H9 (cell line): ENCODE data around the gene ACOXL. TPM values are rescaled to one million over a fixed set of nuclear protein-coding genes. Genes with fewer than 3 reads are reported as not detected.

Experiments used
- DNase-seq: peaks from one replicate; pipeline ENCODE4 v3.0.0-alpha.2; 2017
- H2AFZ ChIP-seq: one replicate; pipeline ENCODE4 v1.6.1; 2013; ENCODE audit warnings: mild to moderate bottlenecking, low read length, control low read depth, moderate library complexity
- H2AK5ac ChIP-seq: 2 replicates; pipeline ENCODE4 v1.6.1; 2013; ENCODE audit warnings: low read length, control low read depth, mixed read lengths; ENCODE audit not compliant: insufficient read length
- H2BK120ac ChIP-seq: one replicate; pipeline ENCODE4 v1.6.1; 2013; ENCODE audit warnings: low read depth, mild to moderate bottlenecking, low read length, control low read depth, inconsistent platforms; ENCODE audit not compliant: poor library complexity, severe bottlenecking
- H2BK12ac ChIP-seq: 2 replicates; pipeline ENCODE4 v1.6.1; 2013; ENCODE audit warnings: low read length, control low read depth, mixed read lengths, low read depth; ENCODE audit not compliant: insufficient read length
- H2BK15ac ChIP-seq: 2 replicates; pipeline ENCODE4 v1.6.1; 2013; ENCODE audit warnings: low read depth, low read length, control low read depth
- H2BK20ac ChIP-seq: one replicate; pipeline ENCODE4 v1.6.1; 2013; ENCODE audit warnings: low read depth, mild to moderate bottlenecking, low read length, control low read depth, inconsistent platforms; ENCODE audit not compliant: poor library complexity, severe bottlenecking
- H2BK5ac ChIP-seq: 2 replicates; pipeline ENCODE4 v1.6.1; 2013; ENCODE audit warnings: low read length, control low read depth, mixed read lengths; ENCODE audit not compliant: insufficient read length
- H3K14ac ChIP-seq: 2 replicates; pipeline ENCODE4 v1.6.1; 2013; ENCODE audit warnings: low read length, control low read depth; ENCODE audit not compliant: insufficient read depth
- H3K18ac ChIP-seq: 2 replicates; pipeline ENCODE4 v1.6.1; 2013; ENCODE audit warnings: low read depth, mild to moderate bottlenecking, mixed read lengths, low read length, control low read depth; ENCODE audit not compliant: insufficient read length
- H3K23ac ChIP-seq: 2 replicates; pipeline ENCODE4 v1.6.1; 2013; ENCODE audit warnings: low read length, control low read depth, mixed read lengths, low read depth; ENCODE audit not compliant: insufficient read length
- H3K23me2 ChIP-seq: 2 replicates; pipeline ENCODE4 v1.6.1; 2013; ENCODE audit warnings: low read depth, mild to moderate bottlenecking, mixed read lengths, low read length, control low read depth; ENCODE audit not compliant: insufficient read length, poor library complexity, severe bottlenecking
- H3K27ac ChIP-seq: 2 replicates; pipeline ENCODE4 v1.5.1; 2013; ENCODE audit warnings: low read length, control low read depth, mixed read lengths, low read depth; ENCODE audit not compliant: insufficient read length
- H3K27me3 ChIP-seq: 2 replicates; pipeline ENCODE4 v1.6.1; 2013; ENCODE audit warnings: low read length, control low read depth, inconsistent platforms; ENCODE audit not compliant: insufficient read depth
- H3K4ac ChIP-seq: 2 replicates; pipeline ENCODE4 v1.6.1; 2013; ENCODE audit warnings: low read depth, mild to moderate bottlenecking, control low read depth, inconsistent platforms, low read length, moderate library complexity
- H3K4me1 ChIP-seq: 2 replicates; pipeline ENCODE4 v1.6.1; 2013; ENCODE audit warnings: low read length, control low read depth, inconsistent platforms; ENCODE audit not compliant: insufficient read depth
- H3K4me2 ChIP-seq: 2 replicates; pipeline ENCODE4 v1.6.1; 2013; ENCODE audit warnings: low read length, control low read depth, mixed read lengths; ENCODE audit not compliant: insufficient read length, insufficient read depth
- H3K56ac ChIP-seq: 2 replicates; pipeline ENCODE4 v1.6.1; 2013; ENCODE audit warnings: low read depth, mild to moderate bottlenecking, mixed read lengths, low read length, control low read depth; ENCODE audit not compliant: insufficient read length
- H3K79me1 ChIP-seq: 2 replicates; pipeline ENCODE4 v1.6.1; 2013; ENCODE audit warnings: low read depth, mild to moderate bottlenecking, moderate library complexity, low read length, control low read depth, inconsistent platforms; ENCODE audit not compliant: insufficient read depth, poor library complexity, severe bottlenecking
- H3K79me2 ChIP-seq: 2 replicates; pipeline ENCODE4 v1.6.1; 2013; ENCODE audit warnings: low read length, control low read depth, inconsistent platforms; ENCODE audit not compliant: insufficient read depth
- H3K9ac ChIP-seq: 2 replicates; pipeline ENCODE4 v1.6.1; 2013; ENCODE audit warnings: low read length, control low read depth, mixed read lengths; ENCODE audit not compliant: insufficient read length; ENCODE audit errors: extremely low read depth
- H3K9me3 ChIP-seq: one replicate; pipeline ENCODE4 v1.6.1; 2013; ENCODE audit warnings: low read depth, low read length, inconsistent platforms; ENCODE audit not compliant: control insufficient read depth
- H3T11ph ChIP-seq: one replicate; pipeline ENCODE4 v1.6.1; 2013; ENCODE audit warnings: mild to moderate bottlenecking, low read length, control low read depth, inconsistent platforms
- H4K20me1 ChIP-seq: one replicate; pipeline ENCODE4 v1.6.1; 2013; ENCODE audit not compliant: control insufficient read depth, insufficient read length, insufficient read depth
- H4K5ac ChIP-seq: 2 replicates; pipeline ENCODE4 v1.6.1; 2013; ENCODE audit warnings: low read depth, mild to moderate bottlenecking, mixed read lengths, low read length, control low read depth; ENCODE audit not compliant: insufficient read length
- H4K8ac ChIP-seq: replicated peaks from 2 replicates; pipeline ENCODE4 v1.6.1; 2013; ENCODE audit warnings: low read length, control low read depth, mixed read lengths, low read depth; ENCODE audit not compliant: insufficient read length
- H4K91ac ChIP-seq: 2 replicates; pipeline ENCODE4 v1.6.1; 2013; ENCODE audit warnings: low read depth, mild to moderate bottlenecking, moderate library complexity, mixed read lengths, low read length, control low read depth; ENCODE audit not compliant: insufficient read length
- H3K27ac Mint-ChIP-seq, 3 experiments: 2 replicates in 2 of 3; 3 replicates in 1 of 3; pipeline ENCODE4 v1.8.0; 2020 to 2021; ENCODE audit warnings: mixed read lengths in 3 of 3, mild to moderate bottlenecking in 1 of 3, moderate library complexity in 1 of 3
- H3K27me3 Mint-ChIP-seq: 2 replicates; pipeline ENCODE4 v1.8.0; 2021; ENCODE audit warnings: low read depth, mild to moderate bottlenecking, moderate library complexity, mixed read lengths
- H3K36me3 Mint-ChIP-seq, 3 experiments: 2 replicates in 2 of 3; 3 replicates in 1 of 3; pipeline ENCODE4 v1.8.0; 2020 to 2021; ENCODE audit warnings: low read depth in 3 of 3, mixed read lengths in 3 of 3; ENCODE audit not compliant: insufficient read depth in 1 of 3
- H3K4me1 Mint-ChIP-seq, 2 experiments: 2 replicates each; pipeline ENCODE4 v1.8.0; 2020; ENCODE audit warnings: mixed read lengths in 2 of 2
- H3K4me3 Mint-ChIP-seq, 2 experiments: 2 replicates in 1 of 2; 3 replicates in 1 of 2; pipeline ENCODE4 v1.8.0; 2020 to 2021; ENCODE audit warnings: mild to moderate bottlenecking in 2 of 2, mixed read lengths in 2 of 2, moderate library complexity in 1 of 2
- H3K9me3 Mint-ChIP-seq, 2 experiments: 2 replicates in 1 of 2; 3 replicates in 1 of 2; pipeline ENCODE4 v1.8.0; 2020; ENCODE audit warnings: mild to moderate bottlenecking in 2 of 2, mixed read lengths in 2 of 2, moderate library complexity in 1 of 2
- CTCF ChIP-seq: fragments of 200-600 bp; sonication (generic); conservative IDR thresholded peaks from 3 replicates; pipeline ENCODE4 v1.8.0; 2021; ENCODE audit warnings: antibody characterized with exemption, mild to moderate bottlenecking
- WGBS: extraction: QIAGEN DNeasy Blood & Tissue Kit; methylation state at CpG from one replicate; pipeline ENCODE4 v1.1.7; 2013; ENCODE audit warnings: missing lambda C conversion rate, low lambda C conversion rate, mixed read lengths; ENCODE audit not compliant: insufficient read length; ENCODE audit errors: extremely low coverage; 5-methylcytosine and 5-hydroxymethylcytosine counted together
- total RNA-seq: library from RNA; stranded (reverse); gene quantifications from 2 replicates; pipeline ENCODE4 v1.2.1, GENCODE V29; 2021

Gene ACOXL
- total RNA-seq, 1 experiment from 2014 or later = 37.6 TPM

GRCh38 chr2:110712737-110713136 is 19.6 kb upstream of the ACOXL start:
- WGBS = no CpG with 5 or more reads among the region's 1 CpG
- Histone ChIP-seq H3T11ph (no peak overlapping the region), H3K23ac (no peak overlapping the region), H3K23me2 (no peaks in the 10 kb centered on the region), H2BK5ac (no peak overlapping the region), H3K27me3 (no peaks in the 10 kb centered on the region), H3K79me2 (no peaks in the 10 kb centered on the region), H2BK15ac (no peak overlapping the region), H3K4ac (no peak overlapping the region), H4K8ac (no peak overlapping the region), H2BK12ac (no peak overlapping the region), H2BK120ac (no peak overlapping the region), H3K4me2 (no peak overlapping the region), H3K14ac (no peak overlapping the region), H2AFZ (no peak overlapping the region), H4K20me1 (no peaks in the 10 kb centered on the region), H3K4me1 (no peaks in the 10 kb centered on the region), H4K91ac (no peak overlapping the region), H2AK5ac (no peak overlapping the region), H2BK20ac (no peak overlapping the region), H3K18ac (no peak overlapping the region), H3K27ac (no peak overlapping the region), H4K5ac (no peak overlapping the region), H3K9ac (no peak overlapping the region), H3K9me3 (no peaks in the 10 kb centered on the region), H3K79me1 (no peaks in the 10 kb centered on the region), H3K56ac (no peak overlapping the region)
- DNase-seq = no peak
- Mint-ChIP-seq H3K36me3 (no peaks in the 10 kb centered on the region), H3K27ac (no peak overlapping the region), H3K4me3 (no peak overlapping the region), H3K27me3 (peaks cover 9% of the 10 kb centered on the region), H3K9me3 (no peaks in the 10 kb centered on the region), H3K4me1 (peaks cover 0 to 5% of the 10 kb centered on the region in 2 experiments; a peak in 1 of 4 replicates)
- TF ChIP-seq CTCF = no peak
